Stimulated activated CD4-positive, alpha-beta T cell treated with anti-CD3 and anti-CD28 coated beads, Interleukin-2, amount 100 ng/mL, for 24 hours (primary cell): ENCODE measurements around the gene KRTAP19-8.

Experiments
- DNase-seq, 2 donors: peaks; one replicate each; pipeline ENCODE4 v3.0.0-alpha.2; 2020

KRTAP19-8 gene, protein sequence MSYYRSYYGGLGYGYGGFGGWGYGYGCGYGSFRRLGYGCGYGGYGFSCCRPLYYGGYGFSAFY

DNA sequence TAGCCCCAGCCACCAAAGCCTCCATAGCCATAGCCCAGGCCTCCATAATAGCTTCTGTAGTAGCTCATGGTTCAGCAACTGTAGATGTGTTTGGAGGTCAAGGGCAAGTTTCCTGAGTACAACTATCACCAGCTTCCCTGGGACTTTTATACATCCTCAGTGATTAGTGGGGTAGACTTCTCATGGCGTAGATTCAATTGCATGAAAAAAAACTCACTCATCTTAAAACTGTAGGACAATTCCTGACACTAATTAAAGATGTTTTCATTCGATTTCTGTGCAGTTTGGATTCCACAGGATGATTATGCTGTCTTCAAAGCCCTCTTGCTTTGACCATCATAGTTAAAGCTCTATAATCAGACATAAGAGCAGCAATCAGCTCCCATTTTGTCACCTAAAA is at the start of gene KRTAP19-8:
Gene KRTAP19-8, minus strand, starts transcription at position 101 of the 400 bp plus-strand sequence. Its CDS starts 33 bp downstream, at position 68.
- DNase-seq: no peak

DNA sequence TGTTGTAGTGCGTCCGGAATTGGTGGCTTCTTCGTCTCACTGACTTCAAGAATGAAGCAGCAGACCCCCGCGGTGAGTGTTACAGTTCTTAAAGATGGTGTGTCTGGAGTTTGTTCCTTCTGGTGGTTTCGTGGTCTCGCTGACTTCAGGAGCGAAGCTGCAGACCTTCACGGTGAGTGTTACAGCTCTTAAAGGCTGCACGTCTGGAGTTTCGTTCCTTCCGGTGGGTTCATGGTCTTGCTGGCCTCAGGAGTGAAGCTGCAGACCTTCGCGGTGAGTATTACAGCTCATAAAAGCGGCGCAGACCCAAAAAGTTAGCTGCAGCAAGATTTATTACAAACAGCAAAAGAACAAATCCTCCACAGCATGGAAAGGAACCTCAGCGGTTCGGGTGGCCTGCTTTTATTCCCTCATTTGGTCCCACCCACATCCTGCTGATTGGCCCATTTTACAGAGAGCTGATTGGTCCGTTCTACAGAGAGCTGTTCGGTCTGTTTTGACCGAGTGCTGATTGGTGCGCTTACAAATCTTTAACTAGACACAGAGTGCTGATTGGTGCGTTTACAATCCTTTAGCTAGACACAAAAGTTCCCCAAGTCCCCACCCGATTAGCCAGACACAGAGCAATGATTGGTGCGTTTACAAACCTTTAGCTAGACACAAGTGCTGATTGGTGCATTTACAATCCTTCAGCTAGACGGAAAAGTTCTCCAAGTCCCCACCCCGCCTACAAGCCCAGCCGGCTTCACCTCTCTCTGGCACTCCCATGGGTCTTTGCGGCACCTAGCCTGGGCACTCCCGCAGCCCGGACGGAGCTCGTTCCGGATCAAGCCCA is 49.6 kb upstream of the KRTAP19-8 start:
- DNase-seq: no peak

DNA sequence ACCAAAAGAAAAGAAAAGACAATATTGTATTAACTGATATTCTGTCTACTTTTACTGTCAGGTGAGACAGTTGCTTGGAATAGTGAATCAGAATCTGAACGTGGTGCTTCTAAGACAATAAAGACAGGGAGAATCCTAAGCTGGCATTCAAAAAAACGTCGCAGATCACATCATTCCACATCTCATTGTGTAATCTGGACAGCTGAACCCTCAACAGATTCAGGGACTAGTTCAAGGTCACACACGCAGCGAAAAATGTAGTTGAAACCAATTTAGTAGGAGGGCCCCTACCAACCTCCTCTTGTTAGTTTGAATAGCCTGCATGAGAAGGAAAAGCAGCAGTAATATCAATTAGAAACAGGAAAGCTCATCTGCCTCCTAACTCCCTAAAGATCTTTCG is 46.4 kb upstream of the KRTAP19-8 start:
- no peak for DNase-seq

DNA sequence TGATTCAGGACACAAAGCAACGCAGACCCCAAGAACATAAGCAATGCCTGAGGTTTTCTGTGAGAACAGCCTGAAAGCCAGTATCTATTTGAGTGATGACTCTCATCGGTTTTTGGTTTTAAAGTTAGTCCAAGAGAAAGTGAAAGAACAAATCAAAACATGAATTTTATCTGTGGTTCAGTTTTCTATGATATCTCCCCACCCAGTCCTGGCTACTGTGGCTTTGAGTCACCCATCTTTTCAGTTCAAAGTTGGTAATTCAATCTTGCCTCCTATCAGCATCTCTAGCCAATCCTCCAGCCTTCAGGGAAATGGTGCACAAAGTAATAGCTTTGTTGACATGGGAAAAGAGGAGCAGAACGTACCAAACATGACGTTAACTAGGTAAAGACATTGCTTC is 40.5 kb upstream of the KRTAP19-8 start:
- no peak for DNase-seq

DNA sequence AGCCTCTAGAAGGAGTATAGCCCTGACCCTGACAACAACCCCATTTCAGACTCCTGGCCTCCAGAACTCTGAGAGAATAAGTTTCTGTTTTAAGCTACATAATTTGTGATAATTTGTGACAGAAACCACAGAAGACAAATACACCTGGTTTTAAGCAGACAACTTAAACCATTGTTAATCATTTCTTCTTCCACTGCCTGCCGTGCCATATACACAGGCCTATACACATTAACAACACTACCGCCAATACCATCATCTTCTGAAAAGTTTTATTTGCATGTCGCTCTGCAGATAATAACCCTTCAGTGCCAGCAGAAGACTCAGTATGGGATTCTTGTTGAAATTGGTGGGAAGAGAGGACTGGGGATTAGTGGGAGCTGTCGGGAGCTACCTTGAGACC is 39.9 kb upstream of the KRTAP19-8 start:
- DNase-seq: no peak

DNA sequence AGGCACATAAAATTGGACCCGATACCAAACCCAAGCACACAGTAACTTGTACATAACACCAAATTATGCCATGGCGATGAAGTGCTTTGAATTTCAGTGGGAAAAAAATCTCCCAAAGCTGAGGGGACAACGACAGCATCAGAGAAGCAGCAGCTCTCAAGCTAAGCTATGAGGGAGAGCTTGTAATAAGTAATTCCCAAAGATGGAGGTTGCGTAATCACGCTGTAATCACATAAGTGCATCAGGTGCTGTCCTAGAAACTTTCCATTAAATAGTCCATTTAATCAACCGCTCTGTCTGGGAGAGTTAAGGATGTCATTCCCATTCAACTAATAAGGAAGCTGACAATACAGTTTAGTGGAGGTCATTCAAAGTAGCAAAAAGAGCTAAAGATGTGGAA is 37.6 kb upstream of the KRTAP19-8 start:
- no peak for DNase-seq

DNA sequence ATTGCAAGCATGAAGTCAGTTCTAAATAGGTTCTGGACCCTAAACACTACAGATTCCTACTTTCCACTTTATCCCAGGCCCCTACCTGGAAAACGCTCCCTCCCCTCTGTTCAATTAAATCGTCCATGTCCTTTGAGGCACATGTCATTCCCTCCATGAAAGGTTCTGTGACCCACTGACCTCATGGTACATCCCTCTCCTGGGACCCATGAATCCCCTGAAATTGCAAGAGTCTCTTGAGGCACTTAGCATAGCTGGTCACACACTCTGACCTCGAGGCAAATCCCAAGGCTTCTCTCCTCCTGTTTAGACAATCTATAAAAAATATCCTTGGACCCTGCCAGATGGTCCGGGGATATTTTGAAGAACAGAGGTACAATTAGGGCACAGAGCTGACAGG is 34.3 kb upstream of the KRTAP19-8 start:
- no peak for DNase-seq

DNA sequence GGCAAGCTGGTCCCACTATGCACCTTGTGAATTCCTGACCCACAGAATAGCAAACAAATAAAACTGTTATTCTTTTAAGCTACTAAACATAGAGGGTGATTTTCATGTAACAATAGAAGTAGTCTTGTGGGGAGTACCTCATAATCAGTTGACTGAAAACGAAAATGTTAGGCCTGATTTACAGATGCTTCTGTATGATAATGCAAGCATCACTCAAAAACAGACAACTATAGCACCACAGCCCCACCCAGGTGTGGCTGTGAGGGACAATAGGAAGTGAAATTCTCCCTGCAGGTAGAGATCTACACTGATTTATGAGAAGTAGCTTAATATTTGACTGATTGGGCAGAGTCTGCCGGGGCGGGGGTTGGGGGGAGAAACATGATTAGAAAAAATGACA is 26.5 kb upstream of the KRTAP19-8 start:
- no peak for DNase-seq

DNA sequence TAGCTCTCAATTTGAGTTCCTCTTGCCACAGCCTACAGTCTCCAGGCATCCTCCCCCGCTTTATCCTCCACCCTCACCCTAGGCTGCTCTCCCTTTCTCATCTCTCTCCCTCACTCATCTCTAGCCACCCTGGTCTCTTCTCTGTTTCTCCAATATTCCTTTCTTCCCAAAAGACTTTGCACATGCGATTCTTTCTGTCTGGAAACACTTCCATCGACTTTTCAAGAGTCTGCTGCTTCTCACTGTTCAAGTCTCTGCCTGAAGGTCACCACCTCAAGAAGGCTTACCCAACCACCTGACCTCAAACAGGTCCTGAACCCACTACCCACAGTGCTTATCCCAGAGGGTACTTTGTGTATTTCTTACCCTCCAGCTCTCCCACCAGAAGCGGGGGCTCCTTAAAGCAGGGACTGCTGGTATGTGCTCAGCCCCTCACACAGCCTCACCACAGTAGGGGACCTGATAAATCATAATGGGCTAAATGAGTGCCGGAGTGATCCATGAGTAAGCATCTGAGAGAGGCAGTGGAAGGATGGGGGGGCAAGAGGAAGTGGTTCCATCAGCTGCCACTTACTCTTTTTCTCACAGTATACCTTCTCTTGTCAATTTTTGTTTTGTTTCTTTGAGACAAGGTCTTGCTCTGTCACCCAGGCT is 14.3 kb upstream of the KRTAP19-8 start:
- DNase-seq: no peak

DNA sequence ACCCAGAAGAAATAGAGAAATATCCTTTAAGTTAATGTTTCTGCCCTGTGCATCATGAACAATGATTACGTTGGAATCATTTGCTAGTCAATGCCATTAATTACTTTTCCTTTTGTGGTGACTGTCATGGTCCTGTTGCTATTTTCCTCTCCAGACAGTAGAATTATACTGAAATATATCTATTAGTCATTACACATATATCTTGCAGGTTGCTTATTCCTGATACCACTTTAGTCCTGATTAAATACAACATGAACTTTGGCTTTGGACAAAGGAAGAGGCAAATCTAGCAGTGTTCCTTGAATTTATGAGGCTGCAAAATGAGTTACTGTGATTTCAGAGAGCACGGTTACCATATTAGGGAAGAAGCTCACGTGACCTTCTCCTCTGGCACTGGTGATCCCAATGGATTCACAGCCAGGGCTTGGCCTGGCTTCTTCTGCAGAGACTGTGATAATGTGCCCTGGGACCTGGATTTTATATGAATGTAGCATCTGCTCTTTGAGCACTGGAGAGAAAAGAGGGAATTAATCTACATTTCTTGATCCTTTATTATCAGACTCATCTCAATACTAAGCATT is 12.4 kb upstream of the KRTAP19-8 start:
- no peak for DNase-seq

DNA sequence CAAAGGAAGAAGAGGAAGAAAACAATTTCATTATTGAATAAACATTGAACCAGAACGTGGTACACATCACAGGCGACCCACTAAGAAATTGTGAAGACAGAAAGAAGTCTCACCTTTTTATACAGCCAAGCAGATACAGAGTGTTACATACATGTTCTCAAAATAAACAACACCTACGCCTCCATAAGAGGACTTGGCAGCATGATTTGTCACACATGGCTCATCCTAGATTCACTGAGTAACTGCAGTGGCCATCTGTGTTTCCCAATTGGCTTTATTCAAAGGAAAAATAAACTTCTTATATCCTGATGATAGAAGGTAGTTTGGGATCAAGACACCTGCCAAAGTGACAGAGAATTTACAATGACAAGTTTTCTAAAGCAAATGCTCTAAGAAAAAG is 7.6 kb upstream of the KRTAP19-8 start:
- no peak for DNase-seq

DNA sequence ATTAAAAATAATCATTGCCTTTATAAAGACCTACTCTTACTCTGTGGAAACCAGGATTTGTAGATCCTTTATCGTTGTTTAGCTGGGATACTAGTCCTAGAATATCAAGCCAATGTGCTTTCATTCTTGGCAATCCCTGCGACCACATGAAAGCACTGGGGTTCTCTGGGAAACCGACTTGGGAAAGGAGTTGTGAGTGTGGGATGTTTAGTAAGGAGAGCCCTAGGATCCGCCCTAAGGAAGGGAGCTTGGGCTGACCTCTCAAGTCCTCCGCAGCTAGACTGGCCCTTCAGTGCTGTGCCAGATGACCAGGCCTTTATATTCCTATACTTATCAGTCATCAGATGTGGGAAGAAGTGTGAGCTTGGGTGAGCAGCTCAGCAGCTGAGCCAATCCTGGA is 5.2 kb upstream of the KRTAP19-8 start:
- DNase-seq: no peak

DNA sequence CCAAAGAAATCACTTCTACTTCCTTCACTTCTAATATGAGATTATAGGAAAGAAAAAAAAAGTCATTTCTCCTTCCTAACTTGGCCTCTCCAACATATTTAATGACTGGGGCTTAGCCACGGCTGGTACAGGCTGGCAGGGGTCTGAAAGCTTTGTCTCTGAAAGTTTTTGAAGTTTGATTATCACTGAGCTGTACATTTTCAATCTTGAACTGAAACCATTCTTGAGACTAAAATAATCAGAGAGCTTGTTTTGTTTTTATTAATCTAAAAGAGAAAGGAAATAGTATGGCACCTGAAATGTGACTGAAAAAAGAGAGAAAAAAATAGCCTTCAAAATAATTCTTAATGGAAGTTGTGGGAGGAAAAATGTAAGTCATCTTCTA is 3.8 kb upstream of the KRTAP19-8 start:
- DNase-seq: no peak

DNA sequence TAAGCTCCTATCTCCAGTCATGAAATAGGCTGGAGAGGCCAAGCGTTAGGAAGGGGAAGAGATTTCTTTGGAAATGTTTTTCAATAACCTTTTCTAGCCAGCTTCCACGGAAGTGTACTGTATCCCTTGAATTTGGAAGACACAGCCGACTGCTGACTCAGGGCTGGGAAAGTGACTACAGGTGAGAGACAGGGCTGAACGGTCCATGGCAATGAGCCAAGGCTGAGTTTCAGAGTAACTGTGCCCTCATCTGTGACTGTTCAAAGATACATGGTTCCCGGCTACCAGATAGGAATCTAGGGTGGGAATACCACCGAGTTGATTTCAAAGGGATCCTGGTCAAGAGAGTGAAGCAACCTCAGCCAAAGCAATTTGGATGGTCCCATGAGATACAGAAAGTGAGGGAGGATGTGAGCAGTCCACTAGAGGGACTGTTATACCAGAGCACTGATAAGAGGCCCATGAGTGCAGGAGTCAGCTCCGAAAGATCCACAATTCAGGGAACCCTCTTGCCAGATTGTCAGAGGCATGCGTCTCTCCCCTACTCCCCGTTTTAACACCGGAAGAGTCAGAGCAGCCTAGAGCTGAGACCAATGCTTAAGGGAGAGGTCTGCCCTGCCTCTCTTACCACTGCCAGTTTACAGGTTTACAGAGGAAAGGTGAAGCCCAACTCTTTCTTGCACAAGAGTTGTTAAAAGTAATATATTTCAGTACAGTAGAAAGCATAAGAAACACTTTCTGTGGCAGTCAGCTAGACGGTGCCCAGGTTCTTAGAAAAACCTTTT is 3.2 kb upstream of the KRTAP19-8 start:
- DNase-seq: no peak

DNA sequence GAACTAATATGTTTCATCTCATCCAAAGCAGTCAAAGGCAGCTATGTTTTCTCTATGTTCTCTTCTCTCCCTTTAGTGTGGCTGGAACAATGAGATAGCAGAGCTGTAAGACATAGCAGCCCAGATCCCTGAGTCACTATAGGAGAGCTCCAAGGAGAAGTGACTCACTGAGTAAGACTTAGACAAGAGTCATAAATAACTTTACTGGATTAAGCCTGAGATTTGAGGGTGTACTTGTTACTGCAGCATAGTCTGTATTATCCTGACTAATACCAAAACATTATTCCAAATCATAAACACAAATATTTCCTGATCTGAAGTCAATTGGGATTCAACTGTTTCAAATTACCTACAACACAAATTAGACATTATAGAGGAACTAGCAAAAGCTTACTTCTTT is 3.9 kb downstream of the KRTAP19-8 start:
- no peak for DNase-seq

DNA sequence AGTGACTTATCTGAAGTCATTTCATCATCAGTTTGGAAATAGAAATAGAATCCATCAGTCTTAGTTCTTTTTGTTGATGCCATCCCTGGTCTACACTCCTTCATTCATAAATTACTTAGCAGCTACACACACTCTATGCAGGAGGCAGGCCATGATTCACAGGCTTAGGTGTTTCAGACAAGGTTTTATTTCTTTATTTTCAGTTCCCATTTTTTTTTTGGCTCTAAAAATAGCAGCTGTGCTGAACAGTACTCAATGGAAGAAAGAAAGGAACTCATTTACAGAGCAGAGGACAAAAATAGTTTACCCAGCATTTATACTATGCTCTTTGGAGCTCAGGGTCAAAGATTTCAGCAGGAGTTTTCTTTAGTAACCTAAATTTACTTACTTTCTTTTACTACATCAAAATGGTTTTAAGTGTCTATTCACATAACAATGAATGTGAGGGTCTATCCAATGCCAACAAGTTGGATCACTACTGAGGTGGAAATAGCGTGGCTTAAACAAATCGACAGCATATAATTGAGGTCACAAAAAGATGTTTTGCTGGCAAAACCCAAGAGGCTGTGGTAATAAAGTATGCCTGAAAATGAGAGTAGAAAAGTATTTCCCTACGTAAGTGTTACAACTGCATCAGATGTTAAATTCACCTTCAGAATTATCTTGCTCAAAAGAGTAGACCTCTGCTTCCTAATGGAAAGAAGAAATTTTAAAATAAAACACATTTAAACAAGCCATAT is 7.7 kb downstream of the KRTAP19-8 start:
- no peak for DNase-seq

DNA sequence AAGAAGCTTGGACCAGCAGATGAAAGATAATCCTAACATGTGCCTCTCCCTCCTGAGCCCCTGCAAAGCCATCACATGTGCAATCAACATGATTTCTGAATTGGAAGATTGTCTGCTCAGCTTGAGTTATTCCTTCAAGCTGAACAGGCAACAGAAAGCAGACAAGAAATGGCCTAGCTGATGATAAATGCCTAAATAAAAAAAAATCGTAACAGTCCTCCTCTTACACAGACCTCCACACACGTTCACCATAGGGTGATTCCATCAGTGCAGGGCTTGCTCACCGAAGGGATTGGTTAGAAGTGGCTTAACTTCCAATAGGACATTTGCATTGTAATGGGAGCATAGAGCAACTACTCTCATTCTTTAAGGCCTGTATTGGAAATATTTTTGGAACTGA is 14.6 kb downstream of the KRTAP19-8 start:
- no peak for DNase-seq

DNA sequence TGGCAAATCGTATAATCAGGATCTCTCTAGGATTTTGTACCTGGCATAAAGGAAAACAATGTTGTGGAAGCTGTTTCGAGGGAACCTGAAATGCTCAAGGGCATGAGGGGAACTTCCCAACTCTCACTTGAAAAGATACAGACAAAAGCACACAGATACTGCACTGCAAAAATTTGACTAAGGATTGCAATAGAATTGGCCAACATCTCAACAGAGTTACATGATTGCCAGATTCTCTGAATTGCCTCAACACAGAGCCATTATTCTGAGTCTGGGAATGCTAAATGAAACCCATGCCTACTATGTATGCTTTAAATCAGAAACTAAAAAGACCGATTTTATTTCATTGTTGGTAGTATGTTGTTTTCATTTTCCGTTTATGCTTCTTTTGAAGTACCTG is 16.0 kb downstream of the KRTAP19-8 start:
- DNase-seq: no peak

DNA sequence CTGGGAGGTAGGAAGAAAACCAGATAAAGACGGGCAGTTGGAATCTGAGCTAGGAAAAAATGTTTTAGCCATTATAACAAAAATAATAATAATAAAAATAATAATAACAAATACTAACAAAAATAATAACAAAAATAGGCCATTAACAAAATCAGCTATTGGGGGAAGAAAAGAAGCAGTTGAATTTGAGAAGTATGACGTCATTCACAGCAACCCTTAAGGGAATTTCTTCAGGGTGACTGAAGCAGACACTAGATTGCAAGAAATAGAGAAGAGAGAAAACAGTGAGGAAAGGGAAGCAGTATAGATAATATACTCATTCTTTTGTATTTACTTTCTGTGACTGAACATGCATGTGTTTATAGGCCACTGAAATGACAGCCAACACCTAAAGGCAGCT is 20.0 kb downstream of the KRTAP19-8 start:
- no peak for DNase-seq

DNA sequence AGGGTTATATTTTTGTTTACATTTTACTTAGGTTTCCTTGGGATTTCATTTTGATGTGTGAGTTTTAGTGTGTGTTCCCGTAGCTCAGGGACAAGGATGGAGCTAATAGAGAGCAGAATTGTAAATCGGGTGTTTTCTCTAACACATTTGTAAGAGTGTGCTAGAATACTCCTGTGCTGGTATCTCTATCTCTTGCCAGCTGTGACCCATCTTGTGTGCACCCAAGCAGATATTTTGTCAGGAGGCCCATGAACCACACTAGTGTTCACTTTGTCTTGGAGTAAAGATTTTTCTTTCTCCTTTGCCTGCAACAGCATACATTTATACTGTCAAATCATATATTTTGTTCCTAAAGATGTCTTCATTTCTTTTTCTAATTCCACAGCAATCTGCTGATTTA is 23.4 kb downstream of the KRTAP19-8 start:
- no peak for DNase-seq

DNA sequence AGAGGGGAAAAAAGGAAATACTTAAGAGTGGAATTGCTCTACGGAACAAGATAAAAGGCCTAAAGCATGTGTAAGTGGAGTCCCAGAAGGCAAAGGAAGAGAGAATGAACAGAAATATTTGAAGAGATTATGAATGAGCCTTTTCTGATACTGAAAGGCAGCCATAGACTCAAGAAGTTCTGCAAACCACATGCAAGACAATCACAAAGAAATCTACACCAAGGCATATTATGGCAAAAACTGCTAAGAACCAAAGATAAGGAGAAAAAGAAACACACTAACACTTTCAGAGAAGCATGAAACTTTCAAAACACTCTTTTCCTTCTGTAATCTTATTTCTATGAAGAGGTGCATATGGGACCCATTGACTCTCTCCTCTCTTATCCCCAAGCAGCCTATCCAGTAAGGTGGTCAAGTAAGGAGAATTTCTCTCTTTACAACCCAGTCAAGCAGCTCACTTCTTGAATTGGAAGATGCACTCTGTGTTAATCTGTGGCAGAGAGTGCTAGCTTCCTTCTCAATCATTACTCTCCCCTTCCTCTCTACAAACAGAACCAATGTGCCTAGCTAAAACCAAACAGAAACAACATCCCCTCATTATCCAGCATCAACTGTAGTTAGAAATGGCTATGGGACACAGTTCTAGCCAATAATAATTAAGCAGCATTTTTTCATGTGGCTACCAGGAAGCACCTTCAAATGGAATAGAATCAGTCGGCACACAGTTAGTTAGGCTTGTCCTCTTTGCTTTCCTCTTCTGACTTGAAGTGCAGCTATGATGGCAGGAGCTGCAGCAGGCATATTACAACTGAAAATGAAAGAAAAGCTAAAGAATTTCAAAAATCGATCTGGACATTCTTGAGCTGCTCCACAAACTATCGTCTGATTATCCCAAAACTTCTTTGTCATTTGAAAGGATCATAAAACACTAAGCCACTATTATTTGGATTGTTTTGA is 25.9 kb downstream of the KRTAP19-8 start:
- DNase-seq: no peak
